ENCODE results near the gene NCS1. TPM values are rescaled to one million over a fixed set of nuclear protein-coding genes. Genes with fewer than 3 reads are reported as not detected.

NCS1 gene
- total and polyA plus RNA-seq, 2 of the 8 experiments (the other 6 are each of a cell fraction or from before 2014, with no cell fraction given), result 34.7 to 47.6 TPM

DNA sequence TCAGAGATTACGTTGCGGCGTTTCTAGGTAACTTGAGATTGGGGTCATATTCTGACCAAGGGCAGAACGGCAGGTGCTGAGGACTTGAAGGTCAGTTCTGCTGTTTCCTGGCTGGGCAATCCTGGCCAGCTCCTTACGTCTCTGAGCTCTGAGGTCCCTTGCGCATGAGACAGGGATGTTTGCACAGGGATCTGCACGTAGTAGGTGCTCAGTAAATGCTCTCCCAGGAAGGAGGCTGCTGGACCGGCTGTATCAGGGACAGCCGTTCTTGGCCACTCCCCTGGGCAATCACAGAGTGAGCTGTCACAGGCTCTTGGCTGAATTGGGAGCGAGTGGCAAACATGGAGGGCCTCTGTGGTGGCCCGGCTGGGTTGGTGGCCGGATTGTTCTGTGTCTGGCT is 8.3 kb downstream of the NCS1 start:
- DNase-seq (ENCODE audit: low read depth in 1 of 2, low spot score in 2 of 2), result no peak
- Histone ChIP-seq H3K4me2 (ENCODE audit: insufficient read depth in 1 of 2, low read depth in 2 of 2, low read length in 2 of 2) (no peak overlapping the region), H3K18ac (ENCODE audit: extremely low read depth, low read length) (no peak overlapping the region), H3K4me1 (replicated peaks in 1 of 4; ENCODE audit: control insufficient read depth in 3 of 4, insufficient read depth in 4 of 4, low read length in 3 of 4) (peaks cover 0 to 19% (median 13%) of the 10 kb centered on the region in 4 experiments; a peak in 5 of 7 replicates), H3K23ac (ENCODE audit: insufficient read length) (no peak overlapping the region), H3K4me3 (ENCODE audit: extremely low read depth in 1 of 4, insufficient read depth in 2 of 4, low read depth in 3 of 4, low read length in 4 of 4) (no peak overlapping the region), H3K79me1 (ENCODE audit: low read depth, low read length) (peaks cover 17% of the 10 kb centered on the region), H3K79me2 (ENCODE audit: control insufficient read depth in 1 of 2, insufficient read depth in 2 of 2, low read length in 2 of 2) (peaks cover 0 to 30% of the 10 kb centered on the region in 2 experiments; a peak in 2 of 4 replicates), H3K14ac (ENCODE audit: insufficient read length) (no peak overlapping the region), H4K91ac (replicated peaks; ENCODE audit: insufficient read length, low read length) (no peak overlapping the region), H3K36me3 (ENCODE audit: control insufficient read depth in 2 of 4, insufficient read depth in 4 of 4, low read length in 3 of 4) (no peaks in the 10 kb centered on the region), H3K27ac (ENCODE audit: low read depth, low read length) (no peak overlapping the region), H3K4ac (replicated peaks; ENCODE audit: insufficient read length, low read depth, low read length) (no peak overlapping the region), H4K20me1 (replicated peaks in 1 of 2; ENCODE audit: control insufficient read depth in 1 of 2, insufficient read depth in 2 of 2, low read length in 2 of 2) (peaks cover 0 to 4% of the 10 kb centered on the region in 2 experiments), H2AK5ac (ENCODE audit: low read depth, low read length) (no peak overlapping the region), H3K56ac (replicated peaks; ENCODE audit: insufficient read length, low read depth, low read length) (no peak overlapping the region), H4K5ac (ENCODE audit: insufficient read length, low read depth, low read length) (no peak overlapping the region), H3K27me3 (replicated peaks in 1 of 4; ENCODE audit: control insufficient read depth in 3 of 4, extremely low read depth in 1 of 4, insufficient read depth in 3 of 4, low read length in 3 of 4) (no peaks in the 10 kb centered on the region), H3K23me2 (ENCODE audit: low read depth, low read length) (no peaks in the 10 kb centered on the region; the same call in 1 of the 2 replicates), H2BK12ac (ENCODE audit: low read depth, low read length) (no peak overlapping the region), H2BK5ac (ENCODE audit: low read depth, low read length) (no peak overlapping the region), H2BK15ac (ENCODE audit: low read length) (no peak overlapping the region), H2BK20ac (ENCODE audit: low read length) (no peak overlapping the region), H4K8ac (ENCODE audit: extremely low read depth, insufficient read depth, low read length) (peak overlapping the region; percentile 83; the same call in 1 of the 2 replicates), H3K9ac (replicated peaks in 1 of 4; ENCODE audit: extremely low read depth in 1 of 4, low read depth in 3 of 4, low read length in 3 of 4) (no peak overlapping the region), H3K9me3 (ENCODE audit: insufficient read depth in 2 of 2, low read depth in 1 of 2, low read length in 1 of 2) (no peaks in the 10 kb centered on the region), H2BK120ac (replicated peaks; ENCODE audit: low read depth, low read length) (no peak overlapping the region), H2AFZ (ENCODE audit: low read length) (no peak overlapping the region)
- TF ChIP-seq SIRT6 (IDR thresholded peaks at IDR 0.05; ENCODE audit: low read length) (no peak), ASH2L (IDR thresholded peaks at IDR 0.05; ENCODE audit: low read length) (no peak), HDAC6 (IDR thresholded peaks at IDR 0.05; ENCODE audit: low read depth, low read length) (no peak), SP2 (IDR thresholded peaks at IDR 0.05; ENCODE audit: low read length) (no peak)
- no peak for FAIRE-seq
- CTCF ChIA-PET (ENCODE audit: partially characterized antibody), result interaction anchor here (1.2 kb wide), 1 partner anchor 33 kb away, joined by 3 read pairs; no protein-coding TSS in a partner anchor
- 93% methylated on average over 12 of the region's 12 CpGs; no CpG with 5 or more reads in 1 of the 2 experiments for WGBS, 2 experiments (ENCODE audit: extremely low coverage in 1 of 2, insufficient coverage in 1 of 2, insufficient read length in 1 of 2, insufficient replicate concordance in 2 of 2, low coverage in 1 of 2, low lambda C conversion rate in 2 of 2, missing lambda C conversion rate in 1 of 2)
- POLR2A ChIA-PET (ENCODE audit: partially characterized antibody), result interaction anchor here (1.2 kb wide), 1 partner anchor 10 kb away, joined by 3 read pairs; no protein-coding TSS in a partner anchor

All from H1 (cell line).